ENCODE results near the gene CASZ1. TPM values are rescaled to one million over a fixed set of nuclear protein-coding genes. Genes with fewer than 3 reads are reported as not detected.

Gene CASZ1
- total RNA-seq, 4 donors from 2014 or later = 22.1 to 47.4 (median 28.0) TPM

DNA sequence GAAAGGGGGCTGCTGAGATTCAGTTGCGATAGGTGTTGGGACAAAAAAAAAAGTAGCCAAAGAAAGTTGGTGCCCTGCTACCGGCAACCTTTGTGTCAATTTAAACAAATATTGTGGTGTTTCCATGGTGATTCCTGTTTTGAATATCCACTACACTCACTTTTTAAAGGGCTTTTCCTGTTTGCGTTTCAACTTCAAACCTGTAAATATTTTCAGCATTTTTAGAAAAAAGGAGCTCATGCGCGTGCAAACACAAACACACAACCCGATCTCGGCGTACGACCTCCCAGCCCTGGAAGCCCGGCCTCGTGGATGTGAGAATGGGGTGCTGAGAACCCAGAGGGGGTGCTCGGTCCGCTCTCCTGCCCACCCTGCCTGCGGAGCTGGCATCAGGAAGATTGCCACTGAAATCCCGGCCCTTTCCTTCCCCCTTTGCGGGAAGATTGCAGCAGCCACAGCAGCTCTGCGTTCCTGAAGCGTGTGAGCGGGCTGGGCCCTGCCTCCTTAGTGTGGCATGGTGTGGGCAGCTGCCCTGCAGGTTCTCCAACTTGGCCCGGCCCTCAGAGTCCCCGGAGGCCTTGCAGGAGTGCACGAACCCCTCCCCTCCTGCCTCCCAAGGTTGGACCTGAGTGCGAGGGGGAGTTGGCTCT is 34.8 kb downstream of the CASZ1 start:
- no peak for ATAC-seq
- TF ChIP-seq, protein P1, sequence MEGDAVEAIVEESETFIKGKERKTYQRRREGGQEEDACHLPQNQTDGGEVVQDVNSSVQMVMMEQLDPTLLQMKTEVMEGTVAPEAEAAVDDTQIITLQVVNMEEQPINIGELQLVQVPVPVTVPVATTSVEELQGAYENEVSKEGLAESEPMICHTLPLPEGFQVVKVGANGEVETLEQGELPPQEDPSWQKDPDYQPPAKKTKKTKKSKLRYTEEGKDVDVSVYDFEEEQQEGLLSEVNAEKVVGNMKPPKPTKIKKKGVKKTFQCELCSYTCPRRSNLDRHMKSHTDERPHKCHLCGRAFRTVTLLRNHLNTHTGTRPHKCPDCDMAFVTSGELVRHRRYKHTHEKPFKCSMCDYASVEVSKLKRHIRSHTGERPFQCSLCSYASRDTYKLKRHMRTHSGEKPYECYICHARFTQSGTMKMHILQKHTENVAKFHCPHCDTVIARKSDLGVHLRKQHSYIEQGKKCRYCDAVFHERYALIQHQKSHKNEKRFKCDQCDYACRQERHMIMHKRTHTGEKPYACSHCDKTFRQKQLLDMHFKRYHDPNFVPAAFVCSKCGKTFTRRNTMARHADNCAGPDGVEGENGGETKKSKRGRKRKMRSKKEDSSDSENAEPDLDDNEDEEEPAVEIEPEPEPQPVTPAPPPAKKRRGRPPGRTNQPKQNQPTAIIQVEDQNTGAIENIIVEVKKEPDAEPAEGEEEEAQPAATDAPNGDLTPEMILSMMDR (IDR thresholded peaks at IDR 0.05) = no peak
- TF ChIP-seq POLR2AphosphoS5 (IDR thresholded peaks at IDR 0.05) (no peak), EP300 (IDR thresholded peaks at IDR 0.05) (no peak)
- Histone ChIP-seq H3K27me3 (no peaks in the 10 kb centered on the region), H3K36me3 (no peaks in the 10 kb centered on the region), H3K4me1 (peaks cover 0 to 43% (median 0%) of the 10 kb centered on the region in 3 donors), H3K4me3 (no peak overlapping the region), H3K27ac (peak overlapping the region in 3 of 4 donors; percentile 16 to 47 (median 39)), H3K9me3 (no peaks in the 10 kb centered on the region)
- 39 to 49% methylated on average over 8 to 14 of the region's 23 CpGs for WGBS, 2 donors (ENCODE audit: low coverage in 1 of 2)

DNA sequence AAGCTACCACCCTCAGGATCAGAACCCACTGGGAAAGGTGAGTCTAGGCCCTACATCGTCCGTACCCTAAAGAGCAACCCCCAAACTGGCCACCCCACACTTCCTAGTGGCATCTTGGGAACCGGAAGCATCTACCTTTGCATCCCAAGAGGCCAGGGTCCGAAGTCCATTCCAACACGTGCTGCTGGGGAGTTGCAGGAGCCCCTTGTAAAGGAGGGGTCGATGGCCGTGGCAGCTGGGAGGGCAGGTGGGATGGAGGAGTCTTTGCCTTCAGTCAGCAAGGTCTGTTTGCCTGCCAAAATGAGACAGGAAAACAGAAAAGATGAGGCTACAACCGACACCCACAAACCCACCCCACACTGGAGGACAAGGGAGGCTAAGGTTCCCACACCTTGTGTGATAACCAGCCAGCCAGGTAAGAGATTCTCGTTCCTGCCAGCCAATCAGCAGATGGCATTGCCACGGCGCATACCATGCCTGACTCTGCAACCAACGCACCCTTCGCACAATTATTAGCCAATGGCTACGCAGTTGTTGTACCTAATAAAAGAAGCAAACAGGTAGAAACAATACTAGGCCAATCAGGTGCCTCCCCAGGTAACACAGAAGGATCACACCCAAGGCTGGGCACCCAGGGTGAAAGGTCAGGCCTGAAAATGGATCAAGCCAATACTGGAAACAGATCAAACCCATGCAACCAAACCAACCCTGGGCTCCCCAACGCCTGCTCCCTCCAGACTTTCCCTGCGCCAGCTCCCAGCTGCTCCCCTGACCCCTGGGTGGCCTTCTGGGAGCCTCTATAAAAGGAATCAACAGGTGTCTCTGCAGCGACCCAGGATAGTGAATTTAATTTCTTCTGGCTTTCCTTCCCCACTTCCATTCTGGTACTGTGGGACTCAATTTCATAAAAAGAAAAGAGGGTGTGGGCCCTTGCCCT is 35.6 kb downstream of the CASZ1 start:
- Histone ChIP-seq H3K4me3 (no peak overlapping the region), H3K27me3 (no peaks in the 10 kb centered on the region), H3K27ac (peak overlapping the region in 1 of 4 donors; percentile 20), H3K4me1 (peaks cover 0 to 45% (median 4%) of the 10 kb centered on the region in 3 donors), H3K36me3 (no peaks in the 10 kb centered on the region), H3K9me3 (no peaks in the 10 kb centered on the region)
- 86 to 96% methylated on average over 4 to 11 of the region's 17 CpGs for WGBS, 2 donors (ENCODE audit: low coverage in 1 of 2)
- ATAC-seq = no peak
- TF ChIP-seq POLR2AphosphoS5 (IDR thresholded peaks at IDR 0.05) (no peak), POLR2A (IDR thresholded peaks at IDR 0.05) (no peak), EP300 (IDR thresholded peaks at IDR 0.05) (no peak)
- TF ChIP-seq, protein P1 (IDR thresholded peaks at IDR 0.05) = no peak

DNA sequence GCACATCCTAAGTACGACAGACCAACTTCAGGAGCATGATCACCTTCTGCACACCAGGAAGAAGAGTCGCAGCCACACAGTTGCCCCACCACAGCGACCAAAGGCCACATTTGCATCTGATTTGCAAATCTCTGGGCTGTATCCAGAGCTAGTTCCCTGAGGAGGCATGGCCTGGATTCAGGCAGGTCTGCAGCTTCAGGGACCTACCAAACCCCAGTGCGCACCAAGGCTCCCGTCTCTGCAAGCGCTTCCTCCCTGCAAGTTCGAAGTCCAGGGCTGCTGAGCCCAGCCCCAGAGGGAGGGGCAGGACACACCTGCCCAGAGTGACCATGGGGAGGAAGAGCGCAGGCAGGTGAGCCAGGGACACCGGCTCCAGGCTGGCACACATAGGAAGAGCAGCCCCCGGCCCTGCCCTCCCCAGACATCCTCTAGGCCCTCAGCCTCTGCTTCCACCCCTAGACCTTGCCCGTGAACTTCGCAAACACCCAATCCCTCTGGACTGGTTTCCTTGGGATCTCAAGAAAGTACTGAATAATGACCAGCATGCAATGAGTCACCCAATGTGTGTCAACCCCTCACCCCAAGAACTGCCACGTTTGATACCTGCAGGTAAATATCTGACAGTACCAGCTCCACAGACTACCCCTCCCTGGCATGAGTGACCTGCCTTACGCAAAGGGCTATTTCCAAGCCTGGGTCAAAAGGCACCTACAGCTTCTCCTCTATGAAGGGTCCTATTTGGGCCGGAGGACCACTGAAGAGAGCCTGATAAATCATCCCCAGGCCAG is 36.8 kb downstream of the CASZ1 start:
- 69 to 70% methylated on average over 3 to 8 of the region's 15 CpGs for WGBS, 2 donors (ENCODE audit: low coverage in 1 of 2)
- Histone ChIP-seq H3K27ac (no peak overlapping the region), H3K4me1 (peaks cover 0 to 51% (median 6%) of the 10 kb centered on the region in 3 donors), H3K27me3 (no peaks in the 10 kb centered on the region), H3K36me3 (no peaks in the 10 kb centered on the region), H3K4me3 (no peak overlapping the region), H3K9me3 (no peaks in the 10 kb centered on the region)
- ATAC-seq = no peak
- TF ChIP-seq POLR2A (IDR thresholded peaks at IDR 0.05) = no peak
- no peak for TF ChIP-seq POLR2AphosphoS5 (IDR thresholded peaks at IDR 0.05)
- TF ChIP-seq, protein P1 (IDR thresholded peaks at IDR 0.05) = no peak
- TF ChIP-seq EP300 (IDR thresholded peaks at IDR 0.05) = no peak

DNA sequence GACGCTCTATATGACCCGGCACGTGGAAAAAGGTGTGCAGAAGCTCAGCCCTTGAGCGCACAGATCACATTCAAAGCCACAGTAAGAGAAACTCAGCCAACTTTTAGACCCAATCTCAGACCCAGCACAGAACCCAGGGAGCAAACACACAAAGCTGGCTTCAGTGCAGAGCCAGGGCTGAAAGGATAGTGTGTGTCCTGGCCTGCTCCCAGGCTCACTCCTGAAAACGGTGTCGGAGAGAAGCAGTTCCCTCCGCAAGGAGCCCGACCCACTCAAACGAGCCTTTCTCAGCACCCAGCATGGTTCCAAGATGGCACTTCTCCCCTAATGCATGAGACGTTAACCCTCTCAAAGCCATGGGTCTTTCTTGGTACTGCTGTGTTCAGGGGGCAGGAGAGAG is 39.6 kb downstream of the CASZ1 start:
- H3K27me3 ChIP-seq = peaks cover 5% of the 10 kb centered on the region
- no peak overlapping the region for H3K4me3 ChIP-seq
- H3K36me3 ChIP-seq = no peaks in the 10 kb centered on the region
- no peak overlapping the region for H3K27ac ChIP-seq
- ATAC-seq = no peak
- TF ChIP-seq POLR2A (IDR thresholded peaks at IDR 0.05) = no peak
- TF ChIP-seq, protein P1 (IDR thresholded peaks at IDR 0.05) = no peak
- TF ChIP-seq EP300 (IDR thresholded peaks at IDR 0.05) = no peak
- TF ChIP-seq POLR2AphosphoS5 (IDR thresholded peaks at IDR 0.05) = no peak
- H3K9me3 ChIP-seq = no peaks in the 10 kb centered on the region
- 61 to 68% methylated on average over 5 to 9 of the region's 10 CpGs for WGBS, 2 donors (ENCODE audit: low coverage in 1 of 2)
- H3K4me1 ChIP-seq = peaks cover 0 to 49% (median 6%) of the 10 kb centered on the region in 3 donors
